ENCODE results near the gene FBXL16. TPM values are rescaled to one million over a fixed set of nuclear protein-coding genes. Genes with fewer than 3 reads are reported as not detected.

Gene FBXL16
- total and polyA plus RNA-seq, 8 donors = 0.60 to 17.7 (median 2.3) TPM

DNA sequence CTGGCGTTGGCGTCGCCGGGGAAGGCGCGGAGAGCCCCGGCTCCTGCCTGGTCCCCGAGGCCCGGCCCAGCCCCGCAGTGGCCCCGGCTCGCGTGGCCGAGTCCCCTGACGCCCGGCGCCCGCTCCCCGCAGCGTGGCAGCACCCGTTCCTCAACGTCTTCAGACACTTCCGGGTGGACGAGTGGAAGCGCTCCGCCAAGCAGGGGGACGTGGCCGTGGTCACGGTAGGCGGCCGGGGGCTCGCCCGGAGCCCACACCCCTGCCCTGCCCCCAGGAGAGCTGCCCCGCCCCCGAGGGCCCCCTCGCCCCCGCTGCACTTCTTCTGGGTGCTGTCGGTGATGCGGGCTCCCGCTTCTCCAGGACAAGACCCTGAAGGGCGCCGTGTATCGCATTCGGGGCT, 56.0 kb downstream of the FBXL16 start:
- no peak for FAIRE-seq
- Histone ChIP-seq H3K4me3 (peak overlapping the region; percentile 59 to 86 (median 70)), H3K36me3 (peaks cover 0 to 12% (median 0%) of the 10 kb centered on the region in 3 donors), H3K27ac (peak overlapping the region in 2 of 4 donors; percentile 74 to 91), H3K9me3 (no peaks in the 10 kb centered on the region), H3K4me1 (peaks cover 18 to 29% (median 27%) of the 10 kb centered on the region in 3 donors), H3K27me3 (no peaks in the 10 kb centered on the region)
- peak in 1 of 6 donors; percentile 77 for DNase-seq
- intact Hi-C loops (cut with DNase I) = loop anchor here in 1 of 3 donors (10.0 kb wide), 1 partner anchor 265 kb away; the partner anchor contains the start of gene PGAP6
- ATAC-seq = peak in 2 of 4 donors; percentile 0 to 1
- WGBS, 2 donors = 4 to 5% methylated on average over 43 to 44 of the region's 44 CpGs
- TF ChIP-seq, protein P1, sequence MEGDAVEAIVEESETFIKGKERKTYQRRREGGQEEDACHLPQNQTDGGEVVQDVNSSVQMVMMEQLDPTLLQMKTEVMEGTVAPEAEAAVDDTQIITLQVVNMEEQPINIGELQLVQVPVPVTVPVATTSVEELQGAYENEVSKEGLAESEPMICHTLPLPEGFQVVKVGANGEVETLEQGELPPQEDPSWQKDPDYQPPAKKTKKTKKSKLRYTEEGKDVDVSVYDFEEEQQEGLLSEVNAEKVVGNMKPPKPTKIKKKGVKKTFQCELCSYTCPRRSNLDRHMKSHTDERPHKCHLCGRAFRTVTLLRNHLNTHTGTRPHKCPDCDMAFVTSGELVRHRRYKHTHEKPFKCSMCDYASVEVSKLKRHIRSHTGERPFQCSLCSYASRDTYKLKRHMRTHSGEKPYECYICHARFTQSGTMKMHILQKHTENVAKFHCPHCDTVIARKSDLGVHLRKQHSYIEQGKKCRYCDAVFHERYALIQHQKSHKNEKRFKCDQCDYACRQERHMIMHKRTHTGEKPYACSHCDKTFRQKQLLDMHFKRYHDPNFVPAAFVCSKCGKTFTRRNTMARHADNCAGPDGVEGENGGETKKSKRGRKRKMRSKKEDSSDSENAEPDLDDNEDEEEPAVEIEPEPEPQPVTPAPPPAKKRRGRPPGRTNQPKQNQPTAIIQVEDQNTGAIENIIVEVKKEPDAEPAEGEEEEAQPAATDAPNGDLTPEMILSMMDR (IDR thresholded peaks at IDR 0.05) = no peak

DNA sequence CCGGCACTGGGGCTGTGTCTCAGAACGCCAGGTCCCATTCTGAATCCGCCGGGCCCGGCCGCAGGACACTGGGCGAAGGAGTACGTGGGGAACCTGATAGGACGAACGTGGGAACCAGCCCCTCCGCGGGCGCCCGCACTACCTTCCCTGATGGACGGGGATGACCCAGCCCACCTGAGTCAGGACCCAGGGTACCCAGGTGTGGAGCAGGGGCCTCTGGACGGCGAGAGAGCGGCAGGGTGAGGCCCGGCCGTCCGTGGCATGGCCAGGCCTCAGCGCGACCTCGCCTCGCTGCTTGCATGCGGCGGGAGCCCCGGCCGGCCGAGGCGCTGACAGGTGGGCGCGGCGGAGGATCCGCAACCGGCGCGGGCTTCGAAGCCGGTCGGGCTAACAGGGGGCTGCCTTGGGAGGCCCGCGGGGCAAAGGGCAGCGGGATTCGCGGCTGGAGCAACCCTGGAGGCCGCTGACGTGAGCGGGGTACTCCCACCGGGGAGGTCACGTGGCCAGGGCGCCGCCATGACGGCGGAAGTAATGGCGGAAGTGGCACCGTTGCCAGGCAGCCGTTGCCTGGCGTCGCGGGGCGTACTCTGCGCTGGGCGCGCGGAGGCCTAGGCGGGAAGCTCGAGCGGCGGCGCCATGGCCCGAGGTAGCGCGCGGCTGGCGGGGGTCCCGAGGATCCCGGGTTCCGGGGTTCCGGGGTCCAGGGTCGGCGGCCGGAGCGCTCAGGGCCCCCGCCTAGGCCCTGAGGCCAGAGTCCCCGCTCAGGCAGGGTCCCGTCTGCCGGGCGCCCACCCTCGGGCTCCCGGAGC, 56.6 kb downstream of the FBXL16 start, which contains the start of gene WDR90:
WDR90 (plus strand) TSS at position 585 of the 809 bp plus-strand sequence; CDS start at position 637, 52 bp downstream.
- ATAC-seq (peak; percentile 85 to 92 (median 88)), DNase-seq (peak; percentile 87 to 96 (median 92)), FAIRE-seq (no peak)
- no peaks in the 10 kb centered on the region for H3K9me3 ChIP-seq
- H3K4me3 ChIP-seq = peak within 1 kb of the TSS; percentile 59 to 86 (median 70)
- no peaks in the 10 kb centered on the region for H3K27me3 ChIP-seq
- H3K4me1 ChIP-seq = peaks cover 18 to 29% (median 27%) of the 10 kb centered on the region in 3 donors
- TF ChIP-seq, protein P1 (IDR thresholded peaks at IDR 0.05) = no peak
- peaks cover 0 to 12% (median 0%) of the 10 kb centered on the region in 3 donors for H3K36me3 ChIP-seq
- peak within 1 kb of the TSS; percentile 74 to 91 (median 86) for H3K27ac ChIP-seq
- 3 to 4% methylated on average over 83 to 91 of the region's 91 CpGs for WGBS, 2 donors
- intact Hi-C loops (cut with DNase I) = no loop called here

DNA sequence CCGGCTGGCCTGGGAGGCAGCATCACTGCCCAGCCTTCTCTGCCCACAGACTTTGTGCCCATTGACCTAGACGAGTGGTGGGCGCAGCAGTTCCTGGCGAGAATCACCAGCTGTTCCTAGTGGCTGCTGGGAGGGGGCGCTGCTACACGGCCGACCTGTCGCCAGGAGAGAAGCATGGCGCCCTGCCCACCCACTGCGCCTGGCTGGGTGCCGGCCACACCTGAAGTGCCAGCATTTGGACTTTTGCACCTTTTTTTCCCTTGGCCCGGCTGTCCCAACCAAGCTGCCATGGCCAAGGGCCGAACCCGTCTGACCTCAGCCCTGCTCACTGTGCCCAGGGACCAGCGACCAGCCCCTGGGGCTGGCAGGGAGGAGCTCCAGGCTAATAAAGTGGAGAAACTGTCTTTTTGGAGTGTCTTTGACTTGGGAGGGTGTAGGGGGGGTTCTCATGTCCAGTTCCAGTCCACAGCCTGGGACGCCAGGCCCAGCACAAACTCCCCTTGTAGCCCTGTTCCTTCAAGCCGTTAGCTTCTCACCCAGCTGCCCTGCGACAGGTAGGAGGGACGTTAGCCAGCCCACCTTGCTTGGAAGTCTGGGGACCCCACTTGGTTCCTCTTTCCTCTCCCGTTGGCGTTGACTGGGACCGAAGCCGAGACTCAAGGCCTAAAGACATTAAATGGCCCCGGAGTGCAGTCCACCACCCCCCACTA, 57.4 kb downstream of the FBXL16 start:
- 20 to 25% methylated on average over 23 to 24 of the region's 24 CpGs for WGBS, 2 donors
- Histone ChIP-seq H3K4me1 (peaks cover 23 to 30% (median 29%) of the 10 kb centered on the region in 3 donors), H3K27me3 (no peaks in the 10 kb centered on the region), H3K9me3 (no peaks in the 10 kb centered on the region), H3K36me3 (peaks cover 0 to 4% (median 0%) of the 10 kb centered on the region in 3 donors), H3K27ac (peak overlapping the region; percentile 74 to 91 (median 86)), H3K4me3 (peak overlapping the region; percentile 59 to 86 (median 70))
- FAIRE-seq (no peak), DNase-seq (peak; percentile 85 to 91 (median 86)), ATAC-seq (peak; percentile 57 to 76 (median 70))
- intact Hi-C loops (cut with DNase I) = no loop called here
- TF ChIP-seq, protein P1 (IDR thresholded peaks at IDR 0.05) = peak in 3 of 4 donors; percentile 23 to 46 (median 30)

- Histone ChIP-seq H3K36me3 (no peaks in the 10 kb centered on the region), H3K4me3 (no peak overlapping the region), H3K4me1 (peaks cover 25 to 35% (median 33%) of the 10 kb centered on the region in 3 donors), H3K27ac (peak overlapping the region; percentile 74 to 91 (median 86)), H3K27me3 (no peaks in the 10 kb centered on the region), H3K9me3 (no peaks in the 10 kb centered on the region)
- 51 to 52% methylated on average over 25 of the region's 25 CpGs for WGBS, 2 donors
- peak in 3 of 4 donors; percentile 3 to 40 (median 10) for ATAC-seq
- DNase-seq = peak in 4 of 6 donors; percentile 58 to 88 (median 67)
- intact Hi-C loops (cut with DNase I) = no loop called here
- TF ChIP-seq, protein P1 (IDR thresholded peaks at IDR 0.05) = no peak
- no peak for FAIRE-seq
Observed at GRCh38 chr16:647173-647902, 58.3 kb downstream of the FBXL16 start.
